HG02870 (cell line): ENCODE measurements around the gene EPHA7.

Experiments
- ATAC-seq: cut with Tn5 transposase; IDR thresholded peaks from one replicate; pipeline ENCODE4 v1.9.1; 2021; ENCODE audit warnings: mild to moderate bottlenecking, moderate library complexity; ENCODE audit not compliant: unreplicated experiment

EPHA7 gene

DNA sequence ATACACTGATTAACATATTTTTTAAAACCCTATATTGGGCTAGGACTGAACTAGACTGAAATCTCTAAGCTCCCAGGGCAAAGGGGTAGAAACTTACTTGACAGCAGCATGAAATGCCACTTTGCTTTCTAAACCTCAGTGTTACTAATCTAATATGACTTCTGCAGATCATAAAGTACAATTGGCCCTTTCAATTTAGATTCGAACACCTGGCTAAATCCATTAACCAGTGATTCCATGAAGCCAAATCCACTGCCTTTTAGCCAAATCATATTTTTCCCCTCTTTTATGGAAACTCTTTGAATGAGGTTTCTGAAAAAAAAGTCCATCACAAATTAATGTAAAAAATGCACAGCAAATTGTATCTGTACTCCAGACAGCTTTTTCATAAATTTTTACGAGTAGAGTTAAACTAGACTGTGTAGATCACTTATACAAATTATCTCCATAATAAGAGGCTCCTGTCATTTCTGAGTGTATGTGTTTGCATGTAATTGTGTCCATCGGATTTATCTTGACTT lies 25.7 kb downstream of the EPHA7 start:
- ATAC-seq = no peak

DNA sequence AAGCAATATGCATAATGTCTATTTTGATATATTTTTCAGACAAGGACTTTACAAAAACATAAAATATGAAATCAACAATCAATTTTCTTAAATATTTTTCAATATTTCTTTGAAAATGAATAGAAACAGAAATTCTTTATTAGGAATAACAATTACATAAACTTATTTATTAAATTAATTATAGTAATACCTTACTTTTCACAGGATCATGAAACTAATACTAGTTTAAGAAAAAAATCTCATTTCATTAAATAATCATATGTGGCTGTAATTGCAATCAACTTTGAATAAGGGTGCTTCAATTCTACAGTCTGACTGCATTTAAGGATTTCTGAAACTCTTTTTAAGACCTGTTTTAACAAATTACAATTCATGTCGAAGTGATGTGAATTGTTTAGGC lies 26.6 kb downstream of the EPHA7 start:
- no peak for ATAC-seq

DNA sequence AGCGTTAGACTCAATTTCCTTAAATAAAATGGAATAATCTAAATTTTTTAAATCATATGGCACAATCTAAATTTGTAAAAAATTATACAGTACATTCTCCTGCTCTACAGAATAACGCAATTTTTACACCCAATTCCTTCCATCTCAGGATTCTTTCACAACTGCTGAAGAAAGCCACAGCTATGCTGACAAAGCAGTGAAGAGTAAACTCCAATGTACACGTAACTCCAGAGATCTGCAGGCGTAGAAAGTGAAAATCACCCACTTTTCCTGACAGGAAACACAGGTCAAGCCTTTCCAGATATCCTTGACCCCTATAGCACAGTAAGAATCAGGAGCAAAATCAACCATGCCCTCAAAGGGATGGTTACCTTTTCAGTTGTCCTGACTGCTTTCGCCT lies 27.4 kb downstream of the EPHA7 start:
- ATAC-seq = no peak

DNA sequence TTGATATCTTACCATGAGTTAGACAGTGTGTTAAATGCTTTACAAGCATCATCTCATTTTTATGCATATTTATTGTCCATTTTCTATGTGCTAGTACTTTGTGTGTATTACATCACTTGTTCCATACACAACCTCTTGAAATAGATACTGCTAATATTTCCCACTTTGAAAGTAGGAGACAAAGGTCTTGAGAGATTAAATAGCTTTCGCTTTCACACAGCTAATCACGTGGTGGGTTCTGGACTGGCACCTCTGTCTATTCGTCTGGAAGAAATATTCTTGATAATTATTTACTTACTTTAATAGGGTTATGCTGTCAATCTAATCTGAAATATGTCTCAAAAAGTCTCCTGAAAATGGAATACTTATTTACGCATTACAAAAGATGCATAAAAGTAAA lies 30.2 kb downstream of the EPHA7 start:
- ATAC-seq = no peak

DNA sequence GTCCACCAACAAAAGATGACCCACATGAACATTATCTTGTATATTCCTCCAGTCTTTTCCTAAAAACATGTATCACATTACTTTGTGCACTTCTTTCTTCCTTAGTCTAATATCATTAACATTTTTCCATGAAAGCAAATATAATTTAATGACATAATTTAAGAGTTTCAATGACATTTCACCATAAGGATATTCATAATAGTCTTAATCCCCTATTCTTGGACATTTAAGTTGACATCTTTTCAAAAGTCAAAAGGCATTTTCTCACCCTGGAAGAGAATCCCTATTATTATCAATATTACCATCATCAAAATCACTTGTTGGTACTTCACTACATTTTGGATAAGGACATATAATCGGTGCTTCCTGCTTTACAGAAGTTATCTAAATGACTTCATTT lies 31.3 kb downstream of the EPHA7 start:
- ATAC-seq = no peak

DNA sequence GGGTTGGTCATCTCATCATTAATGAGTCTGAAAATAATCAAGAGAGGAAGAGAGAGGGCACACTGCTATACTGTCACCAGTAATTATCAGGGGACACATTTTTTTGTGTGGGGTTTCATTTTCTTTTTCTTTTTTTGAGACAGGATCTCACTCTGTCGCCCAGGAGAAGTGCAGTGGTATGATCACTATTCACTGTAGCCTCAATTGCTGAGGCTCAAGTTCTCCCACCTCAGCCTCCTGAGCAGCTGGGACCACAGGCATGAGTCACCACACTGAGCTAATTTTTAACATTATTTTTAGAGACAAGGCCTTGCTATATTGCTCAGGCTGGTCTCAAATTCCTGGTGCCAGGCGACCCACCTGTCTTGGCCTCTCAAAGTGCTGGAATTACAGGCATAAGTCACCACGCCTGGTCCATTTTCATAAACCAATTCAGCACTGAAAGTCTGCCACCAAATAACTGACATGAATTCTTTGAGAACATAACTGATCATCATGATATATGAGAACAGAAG lies 43.3 kb downstream of the EPHA7 start:
- no peak for ATAC-seq

DNA sequence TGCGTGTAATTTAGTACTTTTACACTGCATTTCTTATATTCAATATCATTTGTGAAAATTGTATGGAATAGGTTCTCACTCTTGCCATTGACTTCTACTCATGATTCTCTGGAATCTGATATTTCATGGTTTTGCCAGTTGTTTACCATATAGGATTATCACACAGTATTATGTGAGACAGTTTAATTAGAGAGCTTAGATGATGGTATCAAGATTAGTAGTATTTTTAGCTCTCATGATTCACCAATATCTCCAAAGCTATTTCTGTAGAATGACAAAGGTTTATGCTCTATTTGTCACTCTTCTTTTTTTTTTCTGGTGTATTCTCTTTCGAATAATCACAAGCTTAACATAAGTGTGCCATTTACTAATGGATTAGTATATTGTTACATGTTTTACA lies 45.9 kb downstream of the EPHA7 start:
- no peak for ATAC-seq

DNA sequence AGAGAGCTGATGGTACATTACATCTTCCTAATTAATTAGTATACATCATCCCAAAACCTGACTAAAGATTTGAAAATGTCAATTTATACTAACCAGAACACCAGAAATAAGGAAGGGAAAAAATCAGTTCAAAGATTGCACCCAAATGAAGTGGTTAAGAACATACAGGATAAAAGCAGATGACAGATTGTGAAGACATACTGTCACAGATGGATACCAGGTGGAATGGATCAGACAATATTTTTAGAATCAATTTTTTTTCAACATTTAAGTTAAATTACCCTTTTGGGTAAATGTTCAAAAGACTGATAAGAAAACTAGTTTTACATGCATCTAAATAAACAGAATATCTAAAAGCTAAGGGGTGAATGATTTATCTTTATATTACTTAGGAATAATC lies 47.6 kb downstream of the EPHA7 start:
- ATAC-seq = no peak

DNA sequence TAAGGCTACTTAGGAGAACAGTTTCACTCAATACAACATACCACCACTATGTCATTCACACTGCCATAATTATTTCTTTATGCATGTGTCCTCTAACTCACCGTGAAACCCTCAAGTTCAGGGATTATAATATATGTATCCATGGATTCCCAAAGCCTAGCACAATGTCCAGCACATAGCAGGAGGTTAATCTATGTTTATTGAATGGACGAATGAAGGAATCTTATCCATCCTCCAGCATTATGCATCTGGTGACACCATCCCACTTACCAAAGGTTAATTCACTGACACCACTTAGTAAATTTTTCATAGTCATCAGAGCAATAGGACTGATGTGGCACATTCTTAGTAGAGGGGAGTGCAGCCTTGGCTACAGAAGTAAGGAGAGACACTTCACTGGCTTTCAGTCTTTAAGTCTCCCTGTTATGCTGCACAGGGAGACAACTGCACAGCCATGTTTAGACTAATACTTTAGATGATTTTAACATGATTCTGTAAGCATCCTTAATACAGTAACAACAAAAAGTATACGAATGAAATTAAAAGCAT lies 49.7 kb downstream of the EPHA7 start:
- no peak for ATAC-seq

DNA sequence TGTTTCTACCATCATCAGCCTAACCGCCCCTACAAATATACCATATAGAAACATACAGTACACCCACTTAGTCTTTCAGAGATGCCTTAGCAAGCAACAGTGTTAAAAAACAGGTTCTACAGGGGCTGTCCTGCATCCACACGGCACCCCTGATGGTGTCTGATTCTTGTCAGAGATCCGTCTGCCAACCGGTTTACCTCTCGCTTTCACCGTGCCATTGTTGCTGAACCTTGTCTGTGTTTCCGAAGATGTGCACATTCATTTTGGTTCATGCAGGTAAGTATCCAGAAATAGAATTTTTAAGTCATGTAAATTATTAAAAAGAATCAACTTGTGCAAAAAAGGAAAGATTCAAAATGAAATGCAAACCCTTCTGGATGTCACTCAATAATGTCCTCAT lies 52.9 kb downstream of the EPHA7 start:
- no peak for ATAC-seq

DNA sequence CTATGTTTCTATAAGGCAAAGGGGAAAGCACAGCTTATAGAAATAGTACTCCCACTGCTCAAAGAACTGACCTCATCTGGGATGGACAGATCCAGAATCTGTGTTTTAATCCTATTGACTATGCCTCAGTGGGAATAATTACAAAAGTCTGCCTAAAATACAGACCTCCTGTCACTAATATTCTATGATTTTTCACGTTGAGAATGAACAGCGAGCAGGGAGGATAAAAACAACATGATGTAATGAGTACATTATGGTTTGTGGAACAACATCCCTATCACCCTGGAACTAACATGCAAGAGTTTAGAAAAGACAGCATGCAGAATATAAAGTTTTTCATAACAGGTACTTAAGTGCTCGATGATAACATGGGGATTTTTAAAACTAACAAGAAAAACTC lies 53.9 kb downstream of the EPHA7 start:
- ATAC-seq = no peak

DNA sequence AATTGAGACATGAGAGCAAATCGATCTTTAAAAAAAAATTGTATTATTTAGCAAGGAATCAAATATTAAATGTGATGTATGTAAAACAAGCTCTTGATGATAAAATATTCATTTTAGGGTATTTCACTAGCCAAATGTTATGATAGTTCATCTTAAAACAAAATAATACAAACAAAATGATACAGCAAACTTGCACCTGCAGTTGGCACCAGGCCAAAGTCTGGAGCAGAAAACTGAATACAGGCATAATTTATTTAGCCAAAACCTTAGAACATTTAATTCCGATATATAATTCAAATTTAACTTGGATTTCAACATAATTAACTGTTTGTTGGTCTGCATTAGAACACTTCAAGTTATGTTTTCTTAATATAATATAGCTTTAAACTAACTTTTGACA lies 60.9 kb downstream of the EPHA7 start:
- ATAC-seq = no peak

DNA sequence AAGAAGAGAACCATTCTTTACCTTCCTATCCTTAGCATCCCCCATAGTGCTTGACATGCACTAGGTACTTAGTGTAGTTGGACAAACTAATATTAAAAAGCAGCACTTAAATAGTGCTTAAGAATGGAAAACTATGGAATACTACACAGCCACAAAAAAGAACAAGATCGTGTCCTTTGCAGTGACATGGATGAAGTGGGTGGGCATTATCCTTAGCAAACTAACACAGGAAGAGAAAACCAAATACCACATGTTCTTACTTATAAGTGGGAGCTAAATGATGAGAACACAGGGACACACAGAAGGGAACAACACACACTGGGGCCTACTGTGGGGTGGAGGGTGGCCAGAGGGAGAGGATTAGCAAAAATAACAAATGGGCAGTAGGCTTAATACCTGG lies 66.8 kb downstream of the EPHA7 start:
- ATAC-seq = no peak

DNA sequence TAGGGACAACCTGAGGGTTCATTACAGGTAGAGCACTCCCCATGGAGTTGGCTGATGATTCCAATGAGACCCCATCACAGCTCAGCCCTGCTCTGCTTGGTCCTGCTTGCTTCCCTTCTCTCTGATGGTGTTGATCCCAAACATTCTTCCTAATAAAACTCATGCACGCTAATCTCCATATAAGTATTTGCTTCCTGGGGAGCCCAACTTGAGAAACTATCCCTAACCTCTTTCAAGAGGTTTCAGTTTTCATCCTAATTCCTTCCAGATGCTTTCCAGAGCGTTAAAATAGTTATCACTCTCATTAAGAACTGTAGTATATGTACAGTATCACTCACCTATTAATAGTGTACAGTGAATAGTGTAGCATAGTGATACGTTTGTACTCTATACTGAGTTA lies 68.1 kb downstream of the EPHA7 start:
- no peak for ATAC-seq

DNA sequence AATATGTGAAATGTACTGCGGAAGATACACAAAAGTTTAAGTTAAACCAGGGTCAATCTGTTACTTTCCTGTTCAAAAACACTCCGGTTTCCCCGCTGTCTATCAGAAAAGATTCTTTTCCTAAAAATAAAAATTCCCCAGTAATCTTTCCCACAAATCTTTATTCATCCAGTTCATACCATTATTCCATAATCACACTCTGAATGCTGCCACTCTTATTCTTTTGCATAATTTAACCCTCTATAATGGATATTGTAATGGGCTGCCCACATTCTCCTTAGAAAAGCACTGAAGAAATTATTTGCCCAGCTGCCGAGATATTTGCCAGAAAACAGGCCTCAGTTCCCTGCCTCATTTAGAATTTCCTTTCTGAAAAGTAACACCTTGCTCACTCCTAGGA lies 68.6 kb downstream of the EPHA7 start:
- no peak for ATAC-seq

DNA sequence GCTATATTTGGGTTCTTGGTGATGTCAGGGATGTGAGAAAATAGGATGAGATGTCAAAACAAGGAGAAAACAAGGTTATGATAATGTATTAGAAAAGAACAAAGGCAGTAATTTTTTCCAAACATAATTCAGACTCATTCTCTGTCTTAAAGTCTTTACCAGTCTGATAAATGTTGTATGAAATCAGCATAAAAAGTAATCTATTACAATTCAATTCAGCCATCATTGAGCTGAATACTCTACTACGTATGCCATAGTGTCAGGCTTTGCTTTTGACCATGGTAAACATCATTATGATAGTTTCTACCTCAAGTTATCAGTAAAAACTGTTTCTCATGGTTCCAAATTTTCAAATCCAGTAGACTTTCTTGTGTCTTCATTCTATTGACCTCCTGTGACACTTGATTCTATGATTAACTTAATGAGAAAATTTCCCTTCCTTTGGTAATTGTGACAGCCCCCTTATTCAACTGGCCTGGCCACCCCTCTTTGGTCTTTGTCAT lies 75.0 kb downstream of the EPHA7 start:
- no peak for ATAC-seq

DNA sequence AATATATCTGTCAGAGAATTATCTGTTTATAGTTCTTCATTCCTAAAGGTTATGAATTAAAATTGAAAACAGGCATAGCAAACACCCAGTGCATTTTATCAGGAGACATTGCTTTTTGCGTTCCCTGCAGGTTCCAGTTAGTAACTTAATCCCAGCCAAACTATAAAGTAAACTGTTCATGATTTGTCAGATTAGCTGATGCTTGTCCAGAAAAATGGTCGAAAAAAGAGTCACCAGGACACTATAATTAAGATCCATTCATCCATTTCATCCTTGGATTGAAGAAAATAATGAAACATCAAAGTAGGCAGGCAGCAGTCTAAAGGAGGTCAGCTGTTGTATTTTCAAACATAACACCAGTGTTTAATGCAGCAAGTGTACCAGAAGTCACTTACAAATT lies 75.9 kb downstream of the EPHA7 start:
- no peak for ATAC-seq

DNA sequence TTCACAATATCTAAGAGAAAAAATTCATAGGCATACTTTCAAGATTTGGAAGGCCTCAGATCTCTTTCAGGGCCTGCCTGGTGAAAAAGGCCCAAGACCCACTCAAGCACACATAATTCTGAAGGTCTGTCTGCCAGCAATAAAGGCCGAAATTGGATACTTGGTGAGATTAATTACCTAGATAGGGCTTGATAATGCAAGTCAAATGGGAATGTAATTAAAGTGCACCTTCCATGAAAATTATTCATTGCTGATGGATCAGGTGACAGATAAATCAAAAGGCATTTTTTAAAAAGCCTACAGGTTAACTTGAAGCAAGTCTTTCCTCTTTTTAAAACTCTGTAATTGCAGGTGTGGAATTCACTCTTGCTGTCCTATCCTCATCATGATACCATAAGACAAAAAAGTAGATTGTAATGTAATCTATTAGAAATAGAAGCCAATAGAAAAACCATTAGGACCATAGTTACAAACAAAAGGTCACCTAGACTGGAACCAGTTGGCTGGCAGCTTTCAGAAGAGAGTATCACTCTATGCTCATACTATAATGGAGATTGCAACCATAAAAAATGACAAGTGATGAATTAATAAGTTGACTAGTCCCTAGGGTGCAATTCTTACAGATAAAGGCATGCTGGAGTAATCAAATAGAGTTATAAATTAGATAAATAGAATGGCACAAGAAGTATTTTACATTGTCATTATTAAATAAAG lies 77.3 kb downstream of the EPHA7 start:
- ATAC-seq = no peak

DNA sequence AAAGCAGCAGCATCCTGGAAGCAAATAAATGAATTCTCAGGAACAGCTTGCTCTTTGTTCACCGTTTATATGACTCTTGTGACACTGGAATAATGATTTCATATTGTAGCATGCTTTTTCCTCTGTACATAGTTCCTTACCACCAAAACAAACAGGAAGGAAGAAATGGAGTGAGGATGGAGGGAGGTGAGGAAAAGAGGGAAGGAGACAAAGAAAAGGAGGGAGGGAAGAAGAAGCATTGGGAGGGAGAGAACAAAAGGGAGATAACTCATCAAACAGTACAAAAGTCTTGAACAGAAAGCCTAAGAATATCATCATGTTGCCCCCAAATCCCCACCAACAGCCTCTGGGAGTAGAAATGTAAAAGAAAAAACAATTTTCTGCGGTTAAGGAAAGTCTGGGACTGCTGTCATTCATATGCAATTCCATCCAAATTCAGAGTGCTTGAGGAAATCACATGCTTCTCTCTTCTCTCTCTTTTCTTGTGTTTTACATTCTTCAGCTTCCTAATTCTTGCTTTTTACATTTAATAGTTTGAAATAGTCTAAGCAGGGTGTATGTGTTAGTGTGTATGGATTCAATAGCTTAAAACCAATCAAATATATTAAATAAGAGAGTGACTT lies 81.5 kb downstream of the EPHA7 start:
- no peak for ATAC-seq

DNA sequence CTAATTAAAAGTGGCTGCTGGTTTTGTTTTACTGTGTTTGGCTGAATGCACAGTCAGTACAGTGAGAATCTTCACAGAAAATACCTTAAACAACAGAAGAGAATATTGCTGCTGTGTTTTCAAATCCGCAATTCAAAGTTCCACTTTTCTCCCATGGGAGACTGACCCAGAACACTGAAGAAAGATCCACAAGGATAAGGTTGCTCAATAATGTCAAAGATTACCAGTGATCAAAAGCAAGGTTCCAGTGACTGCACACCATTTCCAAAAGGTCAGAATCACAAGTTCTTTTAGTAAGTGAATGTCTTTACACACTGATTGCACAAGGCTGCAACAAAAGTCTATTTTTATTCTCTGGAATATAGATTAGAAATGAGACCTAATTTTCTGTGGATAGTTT lies 82.3 kb downstream of the EPHA7 start:
- no peak for ATAC-seq

DNA sequence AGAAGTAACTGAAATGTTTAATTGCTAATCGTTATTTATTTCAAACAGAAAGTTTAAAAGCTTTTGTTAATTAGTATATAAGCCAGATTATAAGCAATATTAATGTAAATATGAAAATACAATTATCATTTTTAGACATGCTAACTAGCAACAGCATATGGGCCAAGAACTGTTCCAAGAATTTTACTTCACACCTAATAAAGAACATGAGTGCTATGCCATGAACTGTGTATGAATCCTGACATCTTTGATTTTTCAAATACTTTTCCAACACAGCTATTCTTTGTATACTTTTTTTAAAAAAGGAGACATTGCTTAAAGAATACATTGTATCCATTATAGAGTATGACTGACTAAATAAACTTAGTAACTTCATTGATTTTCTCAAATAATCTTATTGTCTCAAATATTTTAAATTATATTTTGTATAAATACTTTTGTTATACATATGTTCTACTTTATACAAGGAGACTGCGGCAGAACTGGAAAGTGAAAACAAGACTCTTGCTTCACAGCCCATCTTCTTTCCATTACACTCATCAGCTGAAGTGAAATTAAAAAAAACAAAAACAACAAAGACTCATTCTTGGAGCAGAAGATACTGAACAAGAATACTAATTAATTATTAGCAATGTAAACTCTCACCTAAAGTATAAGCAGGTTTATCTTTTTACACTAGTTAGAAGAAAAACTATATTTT lies 89.9 kb downstream of the EPHA7 start:
- no peak for ATAC-seq
